Measurements from ENCODE around the gene GNA12. TPM values are rescaled to one million over a fixed set of nuclear protein-coding genes. Genes with fewer than 3 reads are reported as not detected.
"Not testable (repeated sequence)": the region's sequence is repeated elsewhere in the genome, so short reads cannot be mapped to it uniquely, and the experiment has no call there.

The GNA12 gene
- total RNA-seq, 4 donors from 2014 or later = 22.5 to 63.2 (median 35.1) TPM

GRCh38 chr7:2726316-2727018 lies 117.6 kb downstream of the GNA12 start:
- Histone ChIP-seq H3K27me3 (no peaks in the 10 kb centered on the region), H3K27ac (no peak overlapping the region), H3K4me1 (peaks cover 0 to 28% (median 7%) of the 10 kb centered on the region in 3 donors), H3K36me3 (peaks cover 0 to 64% of the 10 kb centered on the region in 2 donors), H3K9me3 (no peaks in the 10 kb centered on the region), H3K4me3 (no peak overlapping the region)
- no peak for ATAC-seq
- WGBS, 2 donors (ENCODE audit: low coverage in 1 of 2) = 60 to 100% methylated on average over 3 of the region's 18 CpGs
- TF ChIP-seq CTCF (IDR thresholded peaks at IDR 0.05) = no peak
- no peak for TF ChIP-seq EP300 (IDR thresholded peaks at IDR 0.05)
- no peak for TF ChIP-seq POLR2A (IDR thresholded peaks at IDR 0.05)
- TF ChIP-seq POLR2AphosphoS5 (IDR thresholded peaks at IDR 0.05) = no peak

GRCh38 chr7:2725178-2726105 lies 118.7 kb downstream of the GNA12 start:
- peaks cover 0 to 23% (median 7%) of the 10 kb centered on the region in 3 donors for H3K4me1 ChIP-seq
- peaks cover 0 to 64% of the 10 kb centered on the region in 2 donors for H3K36me3 ChIP-seq
- no peak overlapping the region for H3K27ac ChIP-seq

GRCh38 chr7:2724453-2725177 lies 119.5 kb downstream of the GNA12 start:
- Histone ChIP-seq H3K27me3 (no peaks in the 10 kb centered on the region), H3K27ac (no peak overlapping the region), H3K36me3 (peaks cover 0 to 71% of the 10 kb centered on the region in 2 donors), H3K9me3 (no peaks in the 10 kb centered on the region), H3K4me1 (peaks cover 0 to 15% (median 7%) of the 10 kb centered on the region in 3 donors), H3K4me3 (no peak overlapping the region)
- ATAC-seq = no peak
- 92 to 93% methylated on average over 2 to 8 of the region's 31 CpGs for WGBS, 2 donors (ENCODE audit: low coverage in 1 of 2)
- TF ChIP-seq POLR2A (IDR thresholded peaks at IDR 0.05) = no peak
- no peak for TF ChIP-seq POLR2AphosphoS5 (IDR thresholded peaks at IDR 0.05)
- TF ChIP-seq EP300 (IDR thresholded peaks at IDR 0.05) = no peak
- TF ChIP-seq CTCF (IDR thresholded peaks at IDR 0.05) = no peak

More at GRCh38 chr7:2725178-2726105, 118.7 kb downstream of the GNA12 start:
- H3K27me3 ChIP-seq = no peaks in the 10 kb centered on the region
- no peak for ATAC-seq
- H3K9me3 ChIP-seq = no peaks in the 10 kb centered on the region
- 80 to 81% methylated on average over 1 to 12 of the region's 34 CpGs for WGBS, 2 donors (ENCODE audit: low coverage in 1 of 2)
- no peak overlapping the region for H3K4me3 ChIP-seq
- no peak for TF ChIP-seq POLR2A (IDR thresholded peaks at IDR 0.05)
- TF ChIP-seq EP300 (IDR thresholded peaks at IDR 0.05) = no peak
- TF ChIP-seq POLR2AphosphoS5 (IDR thresholded peaks at IDR 0.05) = no peak
- TF ChIP-seq CTCF (IDR thresholded peaks at IDR 0.05) = no peak

GRCh38 chr7:2724036-2724435 lies 120.1 kb downstream of the GNA12 start:
- peaks cover 0 to 75% of the 10 kb centered on the region in 2 donors for H3K36me3 ChIP-seq
- 80 to 95% methylated on average over 1 to 3 of the region's 15 CpGs for WGBS, 2 donors (ENCODE audit: low coverage in 1 of 2)
- ATAC-seq, H3K27me3 ChIP-seq, H3K4me1 ChIP-seq, H3K4me3 ChIP-seq, H3K27ac ChIP-seq, H3K9me3 ChIP-seq: not testable (repeated sequence)

Measured in gastroesophageal sphincter (tissue), 4 donors.